ENCODE measurements around the gene COPE. TPM values are rescaled to one million over a fixed set of nuclear protein-coding genes. Genes with fewer than 3 reads are reported as not detected.

COPE gene
- total and polyA plus RNA-seq, 2 of the 8 experiments (the other 6 are each of a cell fraction or from before 2014, with no cell fraction given), result 178 to 356 TPM

GRCh38 chr19:18946918-18947317, 27.7 kb upstream of the COPE start:
- POLR2A ChIA-PET (ENCODE audit: partially characterized antibody), result interaction anchor here (0.7 kb wide), 1 partner anchor 52 kb away, joined by 3 read pairs; no protein-coding TSS in a partner anchor
- FAIRE-seq, result no peak

More at GRCh38 chr19:18946918-18947317, 27.7 kb upstream of the COPE start:
- DNase-seq (ENCODE audit: low read depth in 1 of 2, low spot score in 2 of 2), result no peak
- Histone ChIP-seq H3K4me2 (ENCODE audit: insufficient read depth in 1 of 2, low read depth in 2 of 2, low read length in 2 of 2) (no peak overlapping the region), H2AK5ac (ENCODE audit: low read depth, low read length) (no peak overlapping the region), H3K36me3 (ENCODE audit: control insufficient read depth in 2 of 4, insufficient read depth in 4 of 4, low read length in 3 of 4) (0 out of 8 replicates have a peak, but pooled peaks cover 0 to 5% (median 0%) of the 10 kb centered on the region in 4 experiments), H4K20me1 (replicated peaks in 1 of 2; ENCODE audit: control insufficient read depth in 1 of 2, insufficient read depth in 2 of 2, low read length in 2 of 2) (peaks cover 1 to 2% of the 10 kb centered on the region in 2 experiments), H3K23ac (ENCODE audit: insufficient read length) (no peak overlapping the region), H3K4me1 (replicated peaks in 1 of 4; ENCODE audit: control insufficient read depth in 3 of 4, insufficient read depth in 4 of 4, low read length in 3 of 4) (peaks cover 0 to 2% (median under 1%) of the 10 kb centered on the region in 4 experiments; a peak in 3 of 7 replicates), H4K91ac (replicated peaks; ENCODE audit: insufficient read length, low read length) (no peak overlapping the region), H2BK15ac (ENCODE audit: low read length) (no peak overlapping the region), H3K4me3 (ENCODE audit: extremely low read depth in 1 of 4, insufficient read depth in 2 of 4, low read depth in 3 of 4, low read length in 4 of 4) (no peak overlapping the region), H3K27me3 (replicated peaks in 1 of 4; ENCODE audit: control insufficient read depth in 3 of 4, extremely low read depth in 1 of 4, insufficient read depth in 3 of 4, low read length in 3 of 4) (no peaks in the 10 kb centered on the region), H3K9ac (replicated peaks in 1 of 4; ENCODE audit: extremely low read depth in 1 of 4, low read depth in 3 of 4, low read length in 3 of 4) (no peak overlapping the region), H4K5ac (ENCODE audit: insufficient read length, low read depth, low read length) (no peak overlapping the region), H3K56ac (replicated peaks; ENCODE audit: insufficient read length, low read depth, low read length) (no peak overlapping the region), H3K14ac (ENCODE audit: insufficient read length) (no peak overlapping the region), H3K27ac (ENCODE audit: low read depth, low read length) (no peak overlapping the region), H3K4ac (replicated peaks; ENCODE audit: insufficient read length, low read depth, low read length) (no peak overlapping the region), H3K79me1 (ENCODE audit: low read depth, low read length) (no peaks in the 10 kb centered on the region), H2BK12ac (ENCODE audit: low read depth, low read length) (no peak overlapping the region), H2BK20ac (ENCODE audit: low read length) (no peak overlapping the region), H3K9me3 (ENCODE audit: insufficient read depth in 2 of 2, low read depth in 1 of 2, low read length in 1 of 2) (no peaks in the 10 kb centered on the region), H3K23me2 (ENCODE audit: low read depth, low read length) (0 out of 2 replicates have a peak, but pooled peaks cover 1% of the 10 kb centered on the region), H2AFZ (ENCODE audit: low read length) (no peak overlapping the region), H2BK120ac (replicated peaks; ENCODE audit: low read depth, low read length) (no peak overlapping the region), H3K79me2 (ENCODE audit: control insufficient read depth in 1 of 2, insufficient read depth in 2 of 2, low read length in 2 of 2) (no peaks in the 10 kb centered on the region; a peak in 1 of 4 replicates), H3K18ac (ENCODE audit: extremely low read depth, low read length) (no peak overlapping the region), H4K8ac (ENCODE audit: extremely low read depth, insufficient read depth, low read length) (peak overlapping the region; percentile 68; the same call in 1 of the 2 replicates), H2BK5ac (ENCODE audit: low read depth, low read length) (no peak overlapping the region)
- TF ChIP-seq JUND (IDR thresholded peaks at IDR 0.05; ENCODE audit: low read length), result no peak
- no peak for TF ChIP-seq SP1 (IDR thresholded peaks at IDR 0.05; ENCODE audit: low read depth, low read length)
- no peak for TF ChIP-seq NANOG (IDR thresholded peaks at IDR 0.05; ENCODE audit: insufficient read depth, low read depth, low read length, poor library complexity, severe bottlenecking)
- no peak for TF ChIP-seq FOSL1 (IDR thresholded peaks at IDR 0.05; ENCODE audit: insufficient read depth, low read depth, low read length)
- TF ChIP-seq USF2 (IDR thresholded peaks at IDR 0.05; ENCODE audit: low read length), result no peak
- no peak for TF ChIP-seq CTCF (IDR thresholded peaks at IDR 0.05; ENCODE audit: control extremely low read depth in 1 of 3, insufficient read depth in 1 of 3, low read depth in 1 of 3, low read length in 3 of 3)
- no peak for TF ChIP-seq KDM4A (IDR thresholded peaks at IDR 0.05; ENCODE audit: low read depth, low read length, severe bottlenecking)
- no peak for TF ChIP-seq SP2 (IDR thresholded peaks at IDR 0.05; ENCODE audit: low read length)
- no peak for TF ChIP-seq GABPA (IDR thresholded peaks at IDR 0.05; ENCODE audit: borderline replicate concordance, insufficient read depth, low read length)
- CTCF ChIA-PET (ENCODE audit: partially characterized antibody), result interaction anchor here (2.0 kb wide), 1 partner anchor 40 kb away, joined by 11 read pairs; no protein-coding TSS in a partner anchor
- 87% methylated on average over 11 of the region's 14 CpGs; no CpG with 5 or more reads in 1 of the 2 experiments for WGBS, 2 experiments (ENCODE audit: extremely low coverage in 1 of 2, insufficient coverage in 1 of 2, insufficient read length in 1 of 2, insufficient replicate concordance in 2 of 2, low coverage in 1 of 2, low lambda C conversion rate in 2 of 2, missing lambda C conversion rate in 1 of 2)
